D721Med (cell line): ENCODE results near the gene ADISSP.

Source experiments
- DNase-seq: peaks from one replicate; pipeline ENCODE4 v3.0.0; 2011; ENCODE audit warnings: low spot score; ENCODE audit not compliant: insufficient read length
- FAIRE-seq: peaks from 2 replicates; lab custom pipeline; 2011; peaks lifted over from hg19 to GRCh38; lab: Jason Lieb, UNC
- CTCF ChIP-seq: IDR thresholded peaks from 2 replicates; pipeline ENCODE4 v1.5.1; 2012; ENCODE audit warnings: mild to moderate bottlenecking, control low read depth; ENCODE audit not compliant: insufficient read depth; ENCODE audit errors: missing control alignments

Gene ADISSP

GRCh38 chr20:3767427-3768341, at the start of gene ADISSP:
TSS of gene ADISSP (minus strand) at chr20:3767753. CDS start at chr20:3760100, 7,653 bp downstream.
- FAIRE-seq, result no peak
- TF ChIP-seq CTCF, result no peak
- DNase-seq, result peak; percentile 60

GRCh38 chr20:3815703-3816315, 48.3 kb upstream of the ADISSP start:
- FAIRE-seq (no peak), DNase-seq (no peak)
- no peak for TF ChIP-seq CTCF

GRCh38 chr20:3814928-3815495, 47.5 kb upstream of the ADISSP start:
- no peak for DNase-seq
- FAIRE-seq, result no peak
- TF ChIP-seq CTCF, result no peak

GRCh38 chr20:3813848-3814581, 46.5 kb upstream of the ADISSP start:
- FAIRE-seq (no peak), DNase-seq (no peak)
- TF ChIP-seq CTCF, result no peak

GRCh38 chr20:3812975-3813847, 45.7 kb upstream of the ADISSP start:
- FAIRE-seq (no peak), DNase-seq (no peak)
- no peak for TF ChIP-seq CTCF

GRCh38 chr20:3812259-3812681, 44.7 kb upstream of the ADISSP start:
- TF ChIP-seq CTCF, result no peak
- FAIRE-seq (no peak), DNase-seq (no peak)
